GM18502 (cell line): ENCODE data around the gene RBMS1.
"Not testable (repeated sequence)": the region's sequence is repeated elsewhere in the genome, so short reads cannot be mapped to it uniquely, and the experiment has no call there.

Source experiments
- ATAC-seq: cut with Tn5 transposase; IDR thresholded peaks from one replicate; pipeline ENCODE4 v1.9.1; 2021; ENCODE audit warnings: mild to moderate bottlenecking; ENCODE audit not compliant: unreplicated experiment, poor library complexity

Gene RBMS1

GRCh38 chr2:160502478-160502877 is 8.9 kb upstream of the RBMS1 start:
- ATAC-seq, result no peak

GRCh38 chr2:160501370-160501769 is 7.8 kb upstream of the RBMS1 start:
- no peak for ATAC-seq

- ATAC-seq, result no peak
These were observed 6.3 kb upstream of the RBMS1 start for GRCh38 chr2:160499865-160500264.

GRCh38 chr2:160498137-160498536 is 4.5 kb upstream of the RBMS1 start:
- no peak for ATAC-seq

- no peak for ATAC-seq
These were observed 616 bp upstream of the RBMS1 start for GRCh38 chr2:160494201-160494644.

GRCh38 chr2:160492401-160493226 is 993 bp downstream of the RBMS1 start:
- ATAC-seq, result no peak

- ATAC-seq, result no peak
These were observed 1.7 kb downstream of the RBMS1 start for GRCh38 chr2:160491911-160492371.

- ATAC-seq, result no peak
These were observed 2.6 kb downstream of the RBMS1 start for GRCh38 chr2:160490733-160491685.

GRCh38 chr2:160489111-160489510 is 4.5 kb downstream of the RBMS1 start:
- no peak for ATAC-seq

- ATAC-seq, result not testable (repeated sequence)
These were observed 5.3 kb downstream of the RBMS1 start for GRCh38 chr2:160488289-160488688.

- no peak for ATAC-seq
These were observed 7.3 kb downstream of the RBMS1 start for GRCh38 chr2:160486341-160486740.

GRCh38 chr2:160484859-160485520 is 8.6 kb downstream of the RBMS1 start:
- ATAC-seq, result no peak

GRCh38 chr2:160482673-160483072 is 10.9 kb downstream of the RBMS1 start:
- no peak for ATAC-seq

GRCh38 chr2:160479269-160479668 is 14.3 kb downstream of the RBMS1 start:
- ATAC-seq, result no peak

- no peak for ATAC-seq
These were observed 14.9 kb downstream of the RBMS1 start for GRCh38 chr2:160478660-160479059.

- ATAC-seq, result no peak
These were observed 16.6 kb downstream of the RBMS1 start for GRCh38 chr2:160477032-160477431.

- no peak for ATAC-seq
These were observed 18.5 kb downstream of the RBMS1 start for GRCh38 chr2:160474891-160475787.

- no peak for ATAC-seq
These were observed 19.3 kb downstream of the RBMS1 start for GRCh38 chr2:160474319-160474645.

- ATAC-seq, result no peak
These were observed 19.9 kb downstream of the RBMS1 start for GRCh38 chr2:160473468-160474318.
